ENCODE measurements around the gene FUT9. TPM values are rescaled to one million over a fixed set of nuclear protein-coding genes. Genes with fewer than 3 reads are reported as not detected.

Gene FUT9
- total RNA-seq, 1 experiment from 2014 or later, result 0.04 TPM

GRCh38 chr6:96157018-96157565, 141.3 kb downstream of the FUT9 start:
- DNase-seq, result no peak
- ChIA-PET CTCF (no interaction called here), POLR2A (ENCODE audit: unreplicated experiment) (no interaction called here)
- Histone ChIP-seq H3K4me3 (ENCODE audit: low read length) (peak overlapping the region; percentile 57), H3F3A (ENCODE audit: low read length, unreplicated experiment) (no peaks in the 10 kb centered on the region), H3K9ac (ENCODE audit: low read length) (no peak overlapping the region), H3K4me2 (ENCODE audit: low read length) (peak overlapping the region; percentile 79), H3K36me3 (ENCODE audit: low read depth, low read length) (no peaks in the 10 kb centered on the region), H2AFZ (ENCODE audit: low read length) (peak overlapping the region; percentile 59), H4K20me1 (ENCODE audit: low read length) (no peaks in the 10 kb centered on the region), H3K27ac (ENCODE audit: low read length) (no peak overlapping the region), H3K27me3 (ENCODE audit: low read length) (no peaks in the 10 kb centered on the region), H3K4me1 (ENCODE audit: insufficient read depth, low read length) (no peaks in the 10 kb centered on the region), H3K9me2 (replicated peaks; ENCODE audit: low read length) (no peaks in the 10 kb centered on the region), H3K79me2 (ENCODE audit: low read length) (no peaks in the 10 kb centered on the region), H3K9me3 (ENCODE audit: low read length) (no peaks in the 10 kb centered on the region)
- no peak for ATAC-seq
- TF ChIP-seq CTCF (conservative IDR thresholded peaks at IDR 0.05; ENCODE audit: low read depth, low read length) (no peak), EZH2 (IDR thresholded peaks at IDR 0.05; ENCODE audit: low read length, unreplicated experiment) (no peak), EZH2phosphoT487 (IDR thresholded peaks at IDR 0.05; ENCODE audit: borderline replicate concordance, low read length) (no peak)
- intact Hi-C loops (cut with micrococcal nuclease), result no loop called here
- BruUV-seq (replicated peaks), result no TSS peak

GRCh38 chr6:96162711-96163120, 146.9 kb downstream of the FUT9 start:
- Histone ChIP-seq H3K27me3 (ENCODE audit: low read length) (no peaks in the 10 kb centered on the region), H4K20me1 (ENCODE audit: low read length) (no peaks in the 10 kb centered on the region), H3K79me2 (ENCODE audit: low read length) (no peaks in the 10 kb centered on the region), H3F3A (ENCODE audit: low read length, unreplicated experiment) (no peaks in the 10 kb centered on the region), H3K9me3 (ENCODE audit: low read length) (no peaks in the 10 kb centered on the region), H3K27ac (ENCODE audit: low read length) (no peak overlapping the region), H3K9ac (ENCODE audit: low read length) (no peak overlapping the region), H3K9me2 (replicated peaks; ENCODE audit: low read length) (no peaks in the 10 kb centered on the region), H3K4me3 (ENCODE audit: low read length) (no peak overlapping the region), H3K4me2 (ENCODE audit: low read length) (no peak overlapping the region), H3K4me1 (ENCODE audit: insufficient read depth, low read length) (no peaks in the 10 kb centered on the region), H3K36me3 (ENCODE audit: low read depth, low read length) (no peaks in the 10 kb centered on the region), H2AFZ (ENCODE audit: low read length) (no peak overlapping the region)
- DNase-seq (no peak), ATAC-seq (no peak)
- ChIA-PET POLR2A (ENCODE audit: unreplicated experiment) (no interaction called here), CTCF (no interaction called here)
- BruUV-seq (replicated peaks), result no TSS peak
- TF ChIP-seq EZH2phosphoT487 (IDR thresholded peaks at IDR 0.05; ENCODE audit: borderline replicate concordance, low read length), result no peak
- no peak for TF ChIP-seq EZH2 (IDR thresholded peaks at IDR 0.05; ENCODE audit: low read length, unreplicated experiment)
- TF ChIP-seq CTCF (conservative IDR thresholded peaks at IDR 0.05; ENCODE audit: low read depth, low read length), result no peak
- intact Hi-C loops (cut with micrococcal nuclease), result no loop called here

DNA sequence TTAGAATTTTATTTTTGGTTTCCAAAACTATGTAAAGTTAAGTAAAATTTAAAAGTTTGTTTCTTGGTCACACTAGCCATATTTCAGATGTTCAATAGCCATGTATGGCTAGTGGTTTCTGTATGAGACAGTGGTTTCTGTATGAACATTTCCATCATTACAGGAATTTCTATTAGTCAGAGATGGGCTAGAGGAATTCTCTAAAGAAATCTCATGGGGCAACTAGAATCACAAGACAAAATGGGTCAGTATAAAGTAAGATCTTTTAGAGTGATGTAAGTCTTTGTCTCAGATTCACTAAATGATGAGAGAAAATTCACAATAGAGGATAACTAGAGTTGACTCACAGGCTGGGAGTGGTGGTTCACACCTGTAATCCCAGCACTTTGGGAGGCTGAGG, 149.0 kb downstream of the FUT9 start:
- no peak for ATAC-seq
- no peak for DNase-seq
- H3K27ac ChIP-seq (ENCODE audit: low read length), result no peak overlapping the region
- intact Hi-C loops (cut with micrococcal nuclease), result no loop called here
- H2AFZ ChIP-seq (ENCODE audit: low read length), result no peak overlapping the region
- TF ChIP-seq EZH2 (IDR thresholded peaks at IDR 0.05; ENCODE audit: low read length, unreplicated experiment), result no peak
- TF ChIP-seq EZH2phosphoT487 (IDR thresholded peaks at IDR 0.05; ENCODE audit: borderline replicate concordance, low read length), result no peak
- TF ChIP-seq CTCF (conservative IDR thresholded peaks at IDR 0.05; ENCODE audit: low read depth, low read length), result no peak
- no peaks in the 10 kb centered on the region for H3K36me3 ChIP-seq (ENCODE audit: low read depth, low read length)
- ChIA-PET POLR2A (ENCODE audit: unreplicated experiment) (no interaction called here), CTCF (no interaction called here)
- H3K27me3 ChIP-seq (ENCODE audit: low read length), result no peaks in the 10 kb centered on the region
- no TSS peak for BruUV-seq (replicated peaks)
- no peak overlapping the region for H3K4me2 ChIP-seq (ENCODE audit: low read length)
- no peaks in the 10 kb centered on the region for H3K79me2 ChIP-seq (ENCODE audit: low read length)
- H3F3A ChIP-seq (ENCODE audit: low read length, unreplicated experiment), result no peaks in the 10 kb centered on the region
- no peak overlapping the region for H3K4me3 ChIP-seq (ENCODE audit: low read length)
- no peaks in the 10 kb centered on the region for H4K20me1 ChIP-seq (ENCODE audit: low read length)
- H3K4me1 ChIP-seq (ENCODE audit: insufficient read depth, low read length), result no peaks in the 10 kb centered on the region
- H3K9me2 ChIP-seq (replicated peaks; ENCODE audit: low read length), result no peaks in the 10 kb centered on the region
- H3K9ac ChIP-seq (ENCODE audit: low read length), result no peak overlapping the region
- no peaks in the 10 kb centered on the region for H3K9me3 ChIP-seq (ENCODE audit: low read length)

Data from PC-3 (cell line).